OCI-LY3 (cell line): ENCODE measurements around the gene RASSF7.

Experiments used
- CTCF ChIP-seq: fragments of 200-600, 300-600 bp; sonication (generic); IDR thresholded peaks from 2 replicates; pipeline ENCODE4 v1.5.1; 2014; ENCODE audit warnings: antibody characterized with exemption, low read length, low read depth
- EZH2phosphoT487 ChIP-seq: fragments of 200-600 bp; shearing (Covaris generic); IDR thresholded peaks from 2 replicates; pipeline ENCODE4 v1.6.1; 2018; ENCODE audit warnings: antibody characterized with exemption, mixed run types, low read depth

GRCh38 chr11:598005-598680 lies 37.4 kb downstream of the RASSF7 start:
- no peak for TF ChIP-seq CTCF
- no peak for TF ChIP-seq EZH2phosphoT487
